SK-N-MC (cell line): ENCODE measurements around the gene FAM168A.

Source experiments
- DNase-seq: peaks from one replicate; pipeline ENCODE4 v3.0.0-alpha.2; 2011; ENCODE audit warnings: low read depth, low spot score
- H3K27ac ChIP-seq: fragments of 200-600 bp; sonication (generic); 2 replicates; pipeline ENCODE4 v1.5.1; 2016; ENCODE audit warnings: mixed run types
- H3K36me3 ChIP-seq: fragments of 200-600 bp; sonication (generic); 2 replicates; pipeline ENCODE4 v1.6.1; 2017; ENCODE audit warnings: antibody characterized with exemption, low read length, mixed read lengths; ENCODE audit not compliant: insufficient read depth
- H3K4me3 ChIP-seq: fragments of 200-600 bp; sonication (generic); 2 replicates; pipeline ENCODE4 v1.5.1; 2016
- H3K9ac ChIP-seq: fragments of 200-600 bp; sonication (generic); 2 replicates; pipeline ENCODE4 v1.8.0; 2017; ENCODE audit warnings: mixed run types, mixed read lengths; ENCODE audit not compliant: insufficient read length
- H3K9me3 ChIP-seq: fragments of 200-600 bp; sonication (generic); 2 replicates; pipeline ENCODE4 v1.6.1; 2017; ENCODE audit warnings: low read depth, mild to moderate bottlenecking, antibody characterized with exemption, low read length, moderate library complexity, mixed read lengths
- EZH2 ChIP-seq: fragments of 200-600 bp; sonication (generic); IDR thresholded peaks from one replicate; pipeline ENCODE4 v1.6.1; 2017; ENCODE audit warnings: antibody characterized with exemption
- FOXP2 ChIP-seq: optimal IDR thresholded peaks from 2 replicates; pipeline ENCODE3; 2011; ENCODE audit warnings: mild to moderate bottlenecking, moderate library complexity; ENCODE audit not compliant: insufficient read depth; ENCODE audit errors: extremely low read length, control extremely low read depth
- POLR2AphosphoS5 ChIP-seq: IDR thresholded peaks from 2 replicates; pipeline ENCODE4 v1.6.1; 2012; ENCODE audit warnings: mild to moderate bottlenecking, low read depth, low read length, borderline replicate concordance

FAM168A gene

GRCh38 chr11:73635721-73636120, 37.8 kb upstream of the FAM168A start:
- no peak overlapping the region for H3K9ac ChIP-seq
- H3K4me3 ChIP-seq, result no peak overlapping the region
- H3K9me3 ChIP-seq, result no peaks in the 10 kb centered on the region
- H3K36me3 ChIP-seq, result no peaks in the 10 kb centered on the region
- TF ChIP-seq POLR2AphosphoS5, result no peak
- no peak for TF ChIP-seq EZH2
- TF ChIP-seq FOXP2, result no peak
- no peak for DNase-seq
- no peak overlapping the region for H3K27ac ChIP-seq

GRCh38 chr11:73633999-73634398, 36.1 kb upstream of the FAM168A start:
- DNase-seq, result no peak
- H3K36me3 ChIP-seq, result no peaks in the 10 kb centered on the region
- H3K4me3 ChIP-seq, result no peak overlapping the region
- H3K9ac ChIP-seq, result no peak overlapping the region
- no peak for TF ChIP-seq POLR2AphosphoS5
- TF ChIP-seq FOXP2, result no peak
- TF ChIP-seq EZH2, result no peak
- H3K27ac ChIP-seq, result no peak overlapping the region
- H3K9me3 ChIP-seq, result no peaks in the 10 kb centered on the region

- no peak overlapping the region for H3K9ac ChIP-seq
- no peak overlapping the region for H3K4me3 ChIP-seq
- no peaks in the 10 kb centered on the region for H3K9me3 ChIP-seq
- TF ChIP-seq FOXP2, result no peak
- no peak for TF ChIP-seq POLR2AphosphoS5
- TF ChIP-seq EZH2, result no peak
- H3K27ac ChIP-seq, result no peak overlapping the region
- no peak for DNase-seq
- no peaks in the 10 kb centered on the region for H3K36me3 ChIP-seq
Observed at GRCh38 chr11:73632996-73633395, 35.1 kb upstream of the FAM168A start.

DNA sequence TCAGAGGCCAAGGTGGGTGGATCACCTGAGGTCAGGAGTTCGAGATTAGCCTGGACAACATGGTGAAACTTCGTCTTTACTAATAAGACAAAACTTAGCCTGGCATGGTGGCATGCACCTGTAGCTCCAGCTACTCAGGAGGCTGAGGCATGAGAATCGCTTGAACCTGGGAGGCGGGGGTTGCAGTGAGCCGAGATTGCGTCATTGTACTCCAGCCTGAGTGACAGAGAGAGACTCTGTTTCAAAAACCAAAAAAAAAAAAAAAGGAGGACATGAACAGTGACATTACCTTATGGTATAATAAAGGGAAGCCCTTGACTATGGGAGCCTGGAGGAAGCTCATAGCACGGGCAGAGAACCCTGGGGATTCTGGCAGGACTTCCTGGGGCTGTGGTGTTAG, 32.0 kb upstream of the FAM168A start:
- Histone ChIP-seq H3K9me3 (no peaks in the 10 kb centered on the region), H3K9ac (no peak overlapping the region), H3K36me3 (no peaks in the 10 kb centered on the region), H3K4me3 (no peak overlapping the region), H3K27ac (no peak overlapping the region)
- no peak for DNase-seq
- no peak for TF ChIP-seq EZH2
- no peak for TF ChIP-seq FOXP2
- TF ChIP-seq POLR2AphosphoS5, result no peak

DNA sequence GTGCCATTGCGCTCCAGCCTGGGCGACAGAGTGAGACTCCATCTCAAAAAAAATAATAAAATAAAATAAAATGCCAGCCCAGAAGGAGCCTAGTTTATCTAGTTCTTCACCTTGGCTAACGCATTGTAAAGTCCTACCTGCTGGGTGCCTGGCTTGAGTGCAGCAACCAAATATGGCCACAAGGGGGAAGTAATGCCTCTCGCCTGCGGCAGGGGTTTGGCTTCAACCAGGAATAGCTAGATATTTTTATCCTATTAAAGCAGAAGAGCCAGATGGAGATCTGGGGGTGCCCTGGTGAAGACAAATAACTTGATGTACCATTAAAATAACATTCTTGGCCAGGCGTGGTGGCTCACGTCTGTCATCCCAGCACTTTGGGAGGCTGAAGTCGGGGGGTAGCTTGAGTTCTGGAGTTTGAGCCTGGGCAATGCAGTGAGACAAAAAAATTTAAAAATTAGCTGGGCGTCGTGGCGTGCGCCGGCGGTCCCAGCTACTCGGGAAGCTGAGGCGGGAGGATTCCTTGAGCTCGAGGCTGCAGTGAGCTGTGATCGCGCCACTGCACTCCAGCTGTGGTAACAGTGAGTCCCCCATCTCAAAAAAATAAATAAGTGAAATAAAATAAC, 27.9 kb upstream of the FAM168A start:
- Histone ChIP-seq H3K36me3 (no peaks in the 10 kb centered on the region), H3K9ac (no peak overlapping the region), H3K27ac (no peak overlapping the region), H3K9me3 (no peaks in the 10 kb centered on the region), H3K4me3 (peak overlapping the region; percentile 52)
- DNase-seq, result peak; percentile 26
- TF ChIP-seq EZH2 (no peak), POLR2AphosphoS5 (no peak), FOXP2 (no peak)

GRCh38 chr11:73623686-73624085, 25.8 kb upstream of the FAM168A start:
- no peak for DNase-seq
- Histone ChIP-seq H3K9ac (no peak overlapping the region), H3K36me3 (no peaks in the 10 kb centered on the region), H3K27ac (no peak overlapping the region), H3K9me3 (no peaks in the 10 kb centered on the region), H3K4me3 (no peak overlapping the region)
- no peak for TF ChIP-seq POLR2AphosphoS5
- TF ChIP-seq FOXP2, result no peak
- TF ChIP-seq EZH2, result no peak

GRCh38 chr11:73622926-73623593, 25.1 kb upstream of the FAM168A start:
- H3K9ac ChIP-seq, result no peak overlapping the region
- no peak for TF ChIP-seq FOXP2
- no peak for TF ChIP-seq EZH2
- no peak for TF ChIP-seq POLR2AphosphoS5

DNA sequence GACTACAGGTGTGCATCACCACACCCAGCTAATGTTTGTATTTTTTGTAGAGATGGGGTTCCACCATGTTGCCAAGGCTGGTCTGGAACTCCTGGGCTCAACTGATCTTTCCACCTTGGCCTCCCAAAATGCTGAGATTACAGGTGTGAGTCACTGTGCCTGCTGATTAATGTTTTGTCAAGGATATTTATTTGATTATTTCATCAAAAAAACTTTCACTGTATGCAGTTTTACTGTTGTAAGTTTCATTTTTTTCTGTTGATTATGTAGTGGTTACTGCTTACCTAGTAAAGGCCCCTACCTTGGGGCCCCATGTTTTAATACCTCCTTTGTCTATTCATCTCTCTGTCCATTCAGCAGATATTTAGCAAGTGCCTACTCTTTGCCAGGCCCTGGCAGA, 16.7 kb upstream of the FAM168A start:
- no peak overlapping the region for H3K27ac ChIP-seq
- no peak for TF ChIP-seq FOXP2
- TF ChIP-seq EZH2, result no peak
- no peak for TF ChIP-seq POLR2AphosphoS5
- H3K36me3 ChIP-seq, result no peaks in the 10 kb centered on the region
- H3K4me3 ChIP-seq, result no peak overlapping the region
- H3K9ac ChIP-seq, result no peak overlapping the region
- no peaks in the 10 kb centered on the region for H3K9me3 ChIP-seq
- DNase-seq, result no peak

More at GRCh38 chr11:73622926-73623593, 25.1 kb upstream of the FAM168A start:
- Histone ChIP-seq H3K9me3 (no peaks in the 10 kb centered on the region), H3K36me3 (no peaks in the 10 kb centered on the region), H3K27ac (no peak overlapping the region), H3K4me3 (no peak overlapping the region)
- DNase-seq, result no peak
